PC-9 (cell line): ENCODE results near the gene NHLRC2. TPM values are rescaled to one million over a fixed set of nuclear protein-coding genes. Genes with fewer than 3 reads are reported as not detected.
A peak's percentile ranks its signal among the peaks of the same experiment; 100 is the strongest.
"Not testable (repeated sequence)": the region's sequence is repeated elsewhere in the genome, so short reads cannot be mapped to it uniquely, and the experiment has no call there.

ENCODE experiments used
- Bru-seq: library from RNA; stranded (reverse); fragments of 400-500 nt; gene quantifications from one replicate; lab custom pipeline; 2021; lab: Mats Ljungman, UMichigan
- BruChase-seq, 2 experiments: library from RNA; stranded (reverse); fragments of 400-500 nt; gene quantifications; one replicate each; lab custom pipeline; 2021; lab: Mats Ljungman, UMichigan
- BruUV-seq: library from RNA; stranded (reverse); fragments of 400-500 nt; replicated peaks from 2 replicates; lab custom pipeline; 2021; lab: Mats Ljungman, UMichigan
- CTCF ChIA-PET: fragments of 300-600 bp; sonication (Branson Sonifier 250); formaldehyde crosslinking; loops from one replicate; lab custom pipeline; 2022; ENCODE audit warnings: antibody characterized with exemption; lab: Charles Lee
- POLR2A ChIA-PET: fragments of 300-600 bp; sonication (Branson Sonifier 250); formaldehyde crosslinking; loops from one replicate; lab custom pipeline; 2022; ENCODE audit warnings: antibody characterized with exemption; ENCODE audit not compliant: unreplicated experiment; lab: Charles Lee
- DNase-seq, 2 experiments: peaks; one replicate each; pipeline versions ENCODE4 v3.0.0 to v3.0.0-alpha.2; 2015 to 2022; ENCODE audit warnings: mixed read lengths in 1 of 2
- H2AFZ ChIP-seq: fragments of 200-600 bp; sonication (generic); 2 replicates; pipeline ENCODE4 v1.8.1; 2017; ENCODE audit warnings: antibody characterized with exemption
- H3F3A ChIP-seq: fragments of 200-600 bp; sonication (generic); 2 replicates; pipeline ENCODE4 v1.8.1; 2017; ENCODE audit warnings: antibody characterized with exemption, mild to moderate bottlenecking, low read depth; ENCODE audit not compliant: insufficient read depth
- H3K27ac ChIP-seq: fragments of 200-600 bp; sonication (generic); 2 replicates; pipeline ENCODE4 v1.6.1; 2016; ENCODE audit warnings: mixed run types
- H3K27me3 ChIP-seq: fragments of 200-600 bp; sonication (generic); 2 replicates; pipeline ENCODE4 v1.6.1; 2016; ENCODE audit warnings: low read depth, mixed run types; ENCODE audit not compliant: insufficient read depth
- H3K36me3 ChIP-seq: fragments of 200-600 bp; sonication (generic); 2 replicates; pipeline ENCODE4 v1.6.1; 2016; ENCODE audit warnings: low read depth, mixed run types
- H3K4me1 ChIP-seq: fragments of 200-600 bp; sonication (generic); replicated peaks from 2 replicates; pipeline ENCODE4 v1.6.1; 2016; ENCODE audit warnings: mixed run types; ENCODE audit not compliant: insufficient read depth
- H3K4me2 ChIP-seq: fragments of 200-600 bp; sonication (generic); 2 replicates; pipeline ENCODE4 v1.6.1; 2017; ENCODE audit warnings: mixed run types
- H3K4me3 ChIP-seq: fragments of 200-600 bp; sonication (generic); 2 replicates; pipeline ENCODE4 v1.6.1; 2016; ENCODE audit warnings: mixed run types
- H3K79me2 ChIP-seq: fragments of 200-600 bp; sonication (generic); 2 replicates; pipeline ENCODE4 v1.6.1; 2017; ENCODE audit warnings: low read depth, mixed run types
- H3K9me2 ChIP-seq: fragments of 200-600 bp; sonication (generic); 2 replicates; pipeline ENCODE4 v1.8.1; 2017; ENCODE audit warnings: mild to moderate bottlenecking; ENCODE audit not compliant: insufficient read depth
- H3K9me3 ChIP-seq: fragments of 200-600 bp; sonication (generic); 2 replicates; pipeline ENCODE4 v1.8.1; 2016; ENCODE audit warnings: low read depth; ENCODE audit not compliant: insufficient read depth
- H4K20me1 ChIP-seq: fragments of 200-600 bp; sonication (generic); 2 replicates; pipeline ENCODE4 v1.8.1; 2017; ENCODE audit not compliant: insufficient read depth
- EZH2 ChIP-seq: fragments of 200-600 bp; sonication (generic); IDR thresholded peaks from 2 replicates; pipeline ENCODE4 v1.8.0; 2017; ENCODE audit warnings: antibody characterized with exemption, low read depth
- intact Hi-C: fragments of 100-400 bp; cut with micrococcal nuclease; formaldehyde crosslinking; loops from one replicate; pipeline ENCODE4 v1.10.0; 2022; ENCODE audit not compliant: unreplicated experiment
- long read RNA-seq: library from polyadenylated mRNA; stranded (forward); transcript quantifications from one replicate; pipeline ENCODE4 v2.0.0, GENCODE V29; 2022
- total RNA-seq: library from RNA; stranded (reverse); gene quantifications from 2 replicates; pipeline ENCODE4 v1.2.3, GENCODE V29; 2021
- TF ChIP-seq, protein P1 (sequence below): fragments of 200-600 bp; sonication (generic); conservative IDR thresholded peaks from 2 replicates; pipeline ENCODE4 v1.6.1; 2017; ENCODE audit warnings: mixed run types, antibody characterized with exemption, mild to moderate bottlenecking, moderate library complexity

NHLRC2 gene
- total RNA-seq = 22.5 and 22.8 TPM in 2 replicates
- Bru-seq, nascent RNA = percentile 79 among the genes with signal in this experiment
- percentile 82 among the genes with signal in this experiment for BruChase-seq, experiment 1, labeled RNA remaining after a 2-hour chase
- BruChase-seq, experiment 2, labeled RNA remaining after a 6-hour chase = percentile 78 among the genes with signal in this experiment
- long read RNA-seq, full-length matches to known transcripts = 3 of 5 reads
- long read RNA-seq, partial matches to known transcripts = 2 of 5 reads
- long read RNA-seq, other reads (novel, unspliced or antisense) = 0 of 5 reads

DNA sequence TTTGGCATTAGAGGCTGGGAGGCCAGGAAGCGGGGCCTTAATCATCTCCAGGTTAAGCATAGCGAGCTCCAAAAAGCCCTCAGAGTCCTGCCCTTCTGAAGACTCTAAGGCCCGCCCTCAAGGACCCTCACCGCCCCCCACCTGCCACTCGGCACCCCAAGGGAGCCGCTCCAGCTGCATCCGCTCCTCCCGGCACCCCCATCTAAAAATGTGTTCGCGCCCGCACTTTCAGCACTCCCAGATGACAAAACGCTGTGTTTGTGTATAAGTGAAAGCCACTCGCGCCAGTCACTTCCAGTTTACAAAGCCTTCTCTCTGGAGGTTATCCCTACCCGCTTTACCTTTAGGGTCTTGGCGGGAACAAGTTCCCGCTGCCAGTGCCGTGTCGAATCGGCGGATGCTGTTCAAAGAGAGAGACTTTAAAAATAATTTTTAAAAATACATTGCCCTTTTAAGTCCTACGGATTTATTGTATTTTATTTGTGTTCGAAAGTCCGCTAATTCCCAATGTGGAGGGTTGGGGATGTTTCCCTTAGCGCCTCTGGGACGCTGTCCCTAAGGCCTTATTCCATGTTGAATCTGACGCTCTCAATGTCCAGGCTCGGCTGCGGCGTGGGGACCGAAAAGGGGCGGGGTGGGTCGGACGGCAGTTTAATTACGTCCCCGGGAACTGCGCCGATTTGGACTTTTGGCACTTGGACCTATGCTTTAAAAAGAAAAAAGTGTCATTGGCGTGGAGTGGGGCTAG, at the start of gene NHLRC2, which contains the start of gene DCLRE1A:
TSS of gene NHLRC2 (plus strand) at position 649 of the 748 bp plus-strand sequence. CDS start 212 bp downstream, outside the sequence.
TSS of gene DCLRE1A (minus strand) at position 70 of the 748 bp plus-strand sequence. CDS start 900 bp downstream, outside the sequence.
- ChIA-PET CTCF (no interaction called here), POLR2A (no interaction called here)
- Histone ChIP-seq H4K20me1 (no peaks in the 10 kb centered on the region; the same call in 1 of the 2 replicates), H3K9me2 (no peaks in the 10 kb centered on the region), H3K27ac (peak within 1 kb of the TSS; percentile 65), H3F3A (no peaks in the 10 kb centered on the region), H3K4me3 (peak within 1 kb of the TSS; percentile 84), H3K9me3 (no peaks in the 10 kb centered on the region), H2AFZ (peak within 1 kb of the TSS; percentile 97), H3K36me3 (no peaks in the 10 kb centered on the region; the same call in 1 of the 2 replicates), H3K4me2 (peak within 1 kb of the TSS; percentile 87), H3K79me2 (peaks cover 42% of the 10 kb centered on the region), H3K4me1 (peaks cover 28% of the 10 kb centered on the region), H3K27me3 (no peaks in the 10 kb centered on the region)
- no peak for TF ChIP-seq EZH2
- TF ChIP-seq, protein P1, sequence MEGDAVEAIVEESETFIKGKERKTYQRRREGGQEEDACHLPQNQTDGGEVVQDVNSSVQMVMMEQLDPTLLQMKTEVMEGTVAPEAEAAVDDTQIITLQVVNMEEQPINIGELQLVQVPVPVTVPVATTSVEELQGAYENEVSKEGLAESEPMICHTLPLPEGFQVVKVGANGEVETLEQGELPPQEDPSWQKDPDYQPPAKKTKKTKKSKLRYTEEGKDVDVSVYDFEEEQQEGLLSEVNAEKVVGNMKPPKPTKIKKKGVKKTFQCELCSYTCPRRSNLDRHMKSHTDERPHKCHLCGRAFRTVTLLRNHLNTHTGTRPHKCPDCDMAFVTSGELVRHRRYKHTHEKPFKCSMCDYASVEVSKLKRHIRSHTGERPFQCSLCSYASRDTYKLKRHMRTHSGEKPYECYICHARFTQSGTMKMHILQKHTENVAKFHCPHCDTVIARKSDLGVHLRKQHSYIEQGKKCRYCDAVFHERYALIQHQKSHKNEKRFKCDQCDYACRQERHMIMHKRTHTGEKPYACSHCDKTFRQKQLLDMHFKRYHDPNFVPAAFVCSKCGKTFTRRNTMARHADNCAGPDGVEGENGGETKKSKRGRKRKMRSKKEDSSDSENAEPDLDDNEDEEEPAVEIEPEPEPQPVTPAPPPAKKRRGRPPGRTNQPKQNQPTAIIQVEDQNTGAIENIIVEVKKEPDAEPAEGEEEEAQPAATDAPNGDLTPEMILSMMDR = no peak
- BruUV-seq = no TSS peak
- DNase-seq = peak; percentile 44 to 52
- intact Hi-C loops = loop anchor here (5.0 to 10.0 kb wide), 2 partner anchors 149 to 248 kb away; no protein-coding TSS in a partner anchor

GRCh38 chr10:113806503-113806902, 48.0 kb upstream of the NHLRC2 start:
- Histone ChIP-seq H3K36me3 (no peaks in the 10 kb centered on the region), H2AFZ (no peak overlapping the region), H3F3A (no peaks in the 10 kb centered on the region), H3K79me2 (no peaks in the 10 kb centered on the region), H3K27ac (no peak overlapping the region), H3K9me3 (no peaks in the 10 kb centered on the region), H3K4me1 (no peaks in the 10 kb centered on the region), H3K4me3 (no peak overlapping the region), H3K9me2 (no peaks in the 10 kb centered on the region), H3K27me3 (no peaks in the 10 kb centered on the region), H4K20me1 (no peaks in the 10 kb centered on the region), H3K4me2 (no peak overlapping the region)
- no peak for DNase-seq
- ChIA-PET CTCF (no interaction called here), POLR2A (no interaction called here)
- intact Hi-C loops = no loop called here
- BruUV-seq = no TSS peak
- TF ChIP-seq, protein P1 = no peak
- TF ChIP-seq EZH2 = no peak

DNA sequence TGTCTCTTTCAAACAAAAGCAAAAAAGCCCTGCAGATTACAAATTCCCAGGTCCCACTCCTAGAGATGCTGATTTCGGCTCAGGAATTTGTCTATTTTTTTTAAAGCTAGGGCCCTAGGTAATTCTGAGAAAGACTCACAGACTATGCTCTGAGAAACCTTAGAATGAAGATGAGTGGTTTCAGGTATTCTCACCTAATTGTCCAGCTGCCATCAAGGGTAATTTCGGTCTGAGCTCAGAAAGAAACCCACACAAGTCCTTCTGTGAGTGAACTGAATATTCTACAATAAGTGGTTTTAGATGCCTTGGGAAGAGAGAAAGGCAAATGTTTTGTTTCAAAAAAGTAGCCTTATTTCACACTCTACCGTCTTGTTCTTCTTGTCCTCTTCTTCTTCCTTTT, 46.3 kb upstream of the NHLRC2 start:
- no peaks in the 10 kb centered on the region for H3K9me2 ChIP-seq
- H3K36me3 ChIP-seq = no peaks in the 10 kb centered on the region
- no peak for DNase-seq
- no peak overlapping the region for H2AFZ ChIP-seq
- TF ChIP-seq EZH2 = no peak
- TF ChIP-seq, protein P1 = no peak
- no peaks in the 10 kb centered on the region for H3K27me3 ChIP-seq
- no peaks in the 10 kb centered on the region for H3K9me3 ChIP-seq
- no peaks in the 10 kb centered on the region for H3K79me2 ChIP-seq
- H3K4me3 ChIP-seq = no peak overlapping the region
- intact Hi-C loops = no loop called here
- no peaks in the 10 kb centered on the region for H3F3A ChIP-seq
- CTCF ChIA-PET = no interaction called here
- no TSS peak for BruUV-seq
- no peak overlapping the region for H3K27ac ChIP-seq
- no peak overlapping the region for H3K4me2 ChIP-seq
- POLR2A ChIA-PET = no interaction called here
- H3K4me1 ChIP-seq = no peaks in the 10 kb centered on the region
- no peaks in the 10 kb centered on the region for H4K20me1 ChIP-seq

- H3F3A ChIP-seq, H3K9me3 ChIP-seq, H3K27me3 ChIP-seq, H4K20me1 ChIP-seq, H3K4me3 ChIP-seq, H3K9me2 ChIP-seq, H3K36me3 ChIP-seq, H3K79me2 ChIP-seq, H3K27ac ChIP-seq, DNase-seq, POLR2A ChIA-PET, BruUV-seq, H2AFZ ChIP-seq, CTCF ChIA-PET, H3K4me1 ChIP-seq, intact Hi-C loops, H3K4me2 ChIP-seq: not testable (repeated sequence)
These were observed 39.8 kb upstream of the NHLRC2 start for GRCh38 chr10:113814700-113815099.
